SU-DHL-6 (cell line): Measurements from ENCODE around the gene FCRL1.

ENCODE experiments used
- H2AFZ ChIP-seq: fragments of 200-600 bp; sonication (generic); 2 replicates; pipeline ENCODE4 v1.6.1; 2014; ENCODE audit warnings: low read depth, mild to moderate bottlenecking, moderate library complexity, mixed read lengths, antibody characterized with exemption, low read length; ENCODE audit not compliant: severe bottlenecking
- H3F3A ChIP-seq: fragments of 200-600 bp; shearing (Covaris generic); 2 replicates; pipeline ENCODE4 v1.6.0; 2016; ENCODE audit warnings: antibody characterized with exemption, mild to moderate bottlenecking; ENCODE audit not compliant: insufficient read depth
- H3K27ac ChIP-seq: fragments of 200-600 bp; sonication (generic); 2 replicates; pipeline ENCODE4 v1.5.1; 2016; ENCODE audit warnings: low read depth, mild to moderate bottlenecking, low read length, moderate library complexity, mixed read lengths
- H3K27me3 ChIP-seq: fragments of 200-600 bp; sonication (generic), shearing (Covaris generic); 2 replicates; pipeline ENCODE4 v1.6.0; 2014; ENCODE audit warnings: mild to moderate bottlenecking, low read length
- H3K36me3 ChIP-seq: fragments of 200-600 bp; sonication (generic); 2 replicates; pipeline ENCODE4 v1.6.1; 2014; ENCODE audit warnings: mild to moderate bottlenecking, low read length, mixed read lengths
- H3K4me2 ChIP-seq: fragments of 300-600, 200-600 bp; shearing (Covaris generic), sonication (generic); 2 replicates; pipeline ENCODE4 v1.6.0; 2014; ENCODE audit warnings: low read length, low read depth, mild to moderate bottlenecking; ENCODE audit not compliant: poor library complexity, severe bottlenecking
- H3K4me3 ChIP-seq: fragments of 200-600 bp; sonication (generic); 2 replicates; pipeline ENCODE4 v1.5.1; 2014; ENCODE audit warnings: antibody characterized with exemption, low read length, mild to moderate bottlenecking, mixed read lengths; ENCODE audit not compliant: insufficient read depth, poor library complexity, severe bottlenecking
- H3K79me2 ChIP-seq: fragments of 200-600 bp; sonication (generic); 2 replicates; pipeline ENCODE4 v1.6.1; 2014; ENCODE audit warnings: mild to moderate bottlenecking, low read length, moderate library complexity; ENCODE audit not compliant: insufficient read depth
- H3K9ac ChIP-seq: fragments of 200-600 bp; sonication (generic); 2 replicates; pipeline ENCODE4 v1.7.0; 2014; ENCODE audit warnings: mild to moderate bottlenecking, low read length
- H3K9me2 ChIP-seq: fragments of 200-600 bp; sonication (generic); replicated peaks from 2 replicates; pipeline ENCODE4 v1.6.1; 2014; ENCODE audit warnings: low read length; ENCODE audit not compliant: insufficient read depth
- H3K9me3 ChIP-seq: fragments of 200-600 bp; sonication (generic); 2 replicates; pipeline ENCODE4 v1.6.1; 2014; ENCODE audit warnings: low read length, mixed read lengths; ENCODE audit not compliant: insufficient read depth
- H4K20me1 ChIP-seq: fragments of 200-600 bp; sonication (generic); 2 replicates; pipeline ENCODE4 v1.6.1; 2014; ENCODE audit warnings: low read depth, mild to moderate bottlenecking, antibody characterized with exemption, low read length, moderate library complexity, mixed read lengths
- EZH2phosphoT487 ChIP-seq: fragments of 200-600 bp; sonication (generic), shearing (Covaris generic); conservative IDR thresholded peaks from 2 replicates; pipeline ENCODE4 v1.6.1; 2018; ENCODE audit warnings: mild to moderate bottlenecking, antibody characterized with exemption, low read length, moderate library complexity, mixed read lengths
- TF ChIP-seq, protein P1 (sequence below): fragments of 200-600 bp; sonication (generic); IDR thresholded peaks from one replicate; pipeline ENCODE4 v1.5.1; 2017; ENCODE audit warnings: antibody characterized with exemption, mild to moderate bottlenecking, low read length, moderate library complexity; ENCODE audit not compliant: insufficient read depth, poor library complexity, severe bottlenecking

FCRL1 gene

DNA sequence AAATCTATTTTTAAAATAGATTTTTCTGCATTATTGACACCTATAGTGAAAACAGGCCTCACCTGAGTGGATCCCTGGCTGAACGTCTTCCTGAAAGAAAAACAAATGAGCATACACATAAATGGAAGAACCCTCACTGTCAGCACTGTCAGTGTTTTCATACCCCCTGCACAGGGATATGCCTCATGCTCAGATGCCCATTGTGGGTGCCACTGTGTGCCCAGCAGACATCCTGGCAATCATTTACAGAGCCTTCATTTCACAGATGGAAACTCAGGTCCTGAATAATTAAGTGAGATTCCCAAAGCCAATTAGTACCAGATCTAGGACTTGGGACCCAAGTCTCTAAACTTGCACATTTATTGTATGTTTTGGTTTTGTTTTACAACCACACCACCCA is 19.9 kb downstream of the FCRL1 start:
- Histone ChIP-seq H3K9me2 (no peaks in the 10 kb centered on the region), H3K9me3 (no peaks in the 10 kb centered on the region), H3F3A (peaks cover 15% of the 10 kb centered on the region), H3K36me3 (peaks cover 29% of the 10 kb centered on the region), H4K20me1 (no peaks in the 10 kb centered on the region), H3K4me3 (no peak overlapping the region), H2AFZ (no peak overlapping the region), H3K27ac (peak overlapping the region; percentile 30; the same call in 1 of the 2 replicates), H3K79me2 (peaks cover 2% of the 10 kb centered on the region; the same call in 1 of the 2 replicates), H3K27me3 (no peaks in the 10 kb centered on the region), H3K9ac (no peak overlapping the region), H3K4me2 (no peak overlapping the region)
- no peak for TF ChIP-seq EZH2phosphoT487
- TF ChIP-seq, protein P1, sequence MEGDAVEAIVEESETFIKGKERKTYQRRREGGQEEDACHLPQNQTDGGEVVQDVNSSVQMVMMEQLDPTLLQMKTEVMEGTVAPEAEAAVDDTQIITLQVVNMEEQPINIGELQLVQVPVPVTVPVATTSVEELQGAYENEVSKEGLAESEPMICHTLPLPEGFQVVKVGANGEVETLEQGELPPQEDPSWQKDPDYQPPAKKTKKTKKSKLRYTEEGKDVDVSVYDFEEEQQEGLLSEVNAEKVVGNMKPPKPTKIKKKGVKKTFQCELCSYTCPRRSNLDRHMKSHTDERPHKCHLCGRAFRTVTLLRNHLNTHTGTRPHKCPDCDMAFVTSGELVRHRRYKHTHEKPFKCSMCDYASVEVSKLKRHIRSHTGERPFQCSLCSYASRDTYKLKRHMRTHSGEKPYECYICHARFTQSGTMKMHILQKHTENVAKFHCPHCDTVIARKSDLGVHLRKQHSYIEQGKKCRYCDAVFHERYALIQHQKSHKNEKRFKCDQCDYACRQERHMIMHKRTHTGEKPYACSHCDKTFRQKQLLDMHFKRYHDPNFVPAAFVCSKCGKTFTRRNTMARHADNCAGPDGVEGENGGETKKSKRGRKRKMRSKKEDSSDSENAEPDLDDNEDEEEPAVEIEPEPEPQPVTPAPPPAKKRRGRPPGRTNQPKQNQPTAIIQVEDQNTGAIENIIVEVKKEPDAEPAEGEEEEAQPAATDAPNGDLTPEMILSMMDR = no peak

- H3K36me3 ChIP-seq = peaks cover 47% of the 10 kb centered on the region
These were observed 21.7 kb downstream of the FCRL1 start for GRCh38 chr1:157798211-157798610.

GRCh38 chr1:157785248-157785647 is 34.7 kb downstream of the FCRL1 start:
- H3K27me3 ChIP-seq = no peaks in the 10 kb centered on the region
- H3K9me2 ChIP-seq = no peaks in the 10 kb centered on the region
- peak overlapping the region; percentile 97 for H3K27ac ChIP-seq
- H3K36me3 ChIP-seq = peaks cover 11% of the 10 kb centered on the region
- peaks cover 94% of the 10 kb centered on the region for H3F3A ChIP-seq
- H3K9me3 ChIP-seq = no peaks in the 10 kb centered on the region
- H2AFZ ChIP-seq = no peak overlapping the region
- H3K79me2 ChIP-seq = no peaks in the 10 kb centered on the region
- H3K4me3 ChIP-seq = no peak overlapping the region
- no peaks in the 10 kb centered on the region for H4K20me1 ChIP-seq
- peak overlapping the region; percentile 96 for H3K4me2 ChIP-seq
- H3K9ac ChIP-seq = peak overlapping the region; percentile 44
- no peak for TF ChIP-seq EZH2phosphoT487
- TF ChIP-seq, protein P1 = no peak

More at GRCh38 chr1:157798211-157798610, 21.7 kb downstream of the FCRL1 start:
- peak overlapping the region; percentile 45 for H3K4me2 ChIP-seq
- TF ChIP-seq EZH2phosphoT487 = no peak
- TF ChIP-seq, protein P1 = no peak
- peaks cover 15% of the 10 kb centered on the region for H3F3A ChIP-seq
- H3K9ac ChIP-seq = peak overlapping the region; percentile 31; the same call in 1 of the 2 replicates
- H2AFZ ChIP-seq = no peak overlapping the region
- H4K20me1 ChIP-seq = no peaks in the 10 kb centered on the region
- peaks cover 10% of the 10 kb centered on the region; the same call in 1 of the 2 replicates for H3K9me3 ChIP-seq
- H3K27ac ChIP-seq = peak overlapping the region; percentile 38
- H3K27me3 ChIP-seq = no peaks in the 10 kb centered on the region
- no peaks in the 10 kb centered on the region for H3K79me2 ChIP-seq
- H3K4me3 ChIP-seq = peak overlapping the region; percentile 3
- no peaks in the 10 kb centered on the region for H3K9me2 ChIP-seq
